Retinal pigment epithelial cell (primary cell): ENCODE results near the gene FOCAD.

ENCODE experiments used
- DNase-seq: peaks from one replicate; pipeline ENCODE4 v3.0.0-alpha.2; 2010; ENCODE audit warnings: low read depth
- H3K4me3 ChIP-seq: 2 replicates; pipeline ENCODE4 v1.5.1; 2011; ENCODE audit warnings: mild to moderate bottlenecking, low read length, control low read depth, moderate library complexity
- CTCF ChIP-seq: conservative IDR thresholded peaks from 2 replicates; pipeline ENCODE4 v1.5.1; 2011; ENCODE audit warnings: low read depth, low read length, control low read depth, inconsistent platforms

FOCAD gene, protein sequence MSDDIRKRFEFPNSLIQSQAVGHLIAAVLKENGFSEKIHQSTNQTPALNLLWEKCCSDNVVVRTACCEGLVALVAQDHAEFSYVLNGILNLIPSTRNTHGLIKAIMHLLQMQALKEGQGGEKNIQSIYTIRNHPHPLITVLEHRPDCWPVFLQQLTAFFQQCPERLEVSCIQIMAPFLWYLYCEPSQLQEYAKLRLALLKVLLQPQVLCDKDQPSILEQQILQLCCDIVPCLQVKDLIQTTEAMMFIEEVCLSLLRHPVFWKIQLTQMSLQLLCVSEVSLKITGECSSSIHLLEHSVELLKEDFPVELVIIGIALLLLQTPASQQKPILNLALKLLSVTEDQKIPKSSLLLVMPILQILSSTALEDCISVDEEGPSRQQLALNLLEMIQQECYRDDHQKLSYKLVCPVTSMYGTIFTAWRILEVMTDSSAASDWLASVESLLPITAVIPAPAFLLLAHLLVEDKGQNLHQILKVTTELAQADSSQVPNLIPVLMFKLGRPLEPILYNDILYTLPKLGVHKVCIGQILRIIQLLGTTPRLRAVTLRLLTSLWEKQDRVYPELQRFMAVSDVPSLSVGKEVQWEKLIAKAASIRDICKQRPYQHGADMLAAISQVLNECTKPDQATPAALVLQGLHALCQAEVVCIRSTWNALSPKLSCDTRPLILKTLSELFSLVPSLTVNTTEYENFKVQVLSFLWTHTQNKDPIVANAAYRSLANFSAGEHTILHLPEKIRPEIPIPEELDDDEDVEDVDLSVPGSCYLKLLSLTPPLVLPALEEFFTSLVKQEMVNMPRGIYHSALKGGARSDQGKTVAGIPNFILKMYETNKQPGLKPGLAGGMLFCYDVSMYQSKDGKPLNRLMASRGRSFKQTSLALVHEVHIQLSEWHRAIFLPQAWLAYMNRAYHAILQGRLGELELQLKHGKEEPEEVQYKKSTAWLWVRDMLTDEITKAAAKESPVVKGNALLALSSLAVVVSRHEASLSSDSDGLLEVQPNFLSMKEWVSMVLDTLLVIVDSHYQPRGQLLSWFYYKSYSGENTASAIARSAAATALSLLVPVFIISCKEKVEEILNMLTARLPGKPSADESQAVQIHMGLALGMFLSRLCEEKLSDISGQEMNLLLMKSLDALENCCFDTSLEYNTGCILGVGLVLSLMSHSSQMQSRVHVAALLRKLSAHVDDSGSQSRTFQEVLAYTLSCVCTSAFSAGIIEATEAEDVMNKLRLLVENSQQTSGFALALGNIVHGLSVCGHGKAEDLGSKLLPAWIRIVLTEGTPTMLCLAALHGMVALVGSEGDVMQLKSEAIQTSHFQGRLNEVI (N-terminal part only)

GRCh38 chr9:20684035-20684874, at the start of gene FOCAD:
TSS of gene FOCAD (plus strand) at chr9:20684259. CDS start at chr9:20715354, 31,095 bp downstream.
- TF ChIP-seq CTCF: no peak
- H3K4me3 ChIP-seq: peak within 1 kb of the TSS; percentile 74
- DNase-seq: peak; percentile 79

DNA sequence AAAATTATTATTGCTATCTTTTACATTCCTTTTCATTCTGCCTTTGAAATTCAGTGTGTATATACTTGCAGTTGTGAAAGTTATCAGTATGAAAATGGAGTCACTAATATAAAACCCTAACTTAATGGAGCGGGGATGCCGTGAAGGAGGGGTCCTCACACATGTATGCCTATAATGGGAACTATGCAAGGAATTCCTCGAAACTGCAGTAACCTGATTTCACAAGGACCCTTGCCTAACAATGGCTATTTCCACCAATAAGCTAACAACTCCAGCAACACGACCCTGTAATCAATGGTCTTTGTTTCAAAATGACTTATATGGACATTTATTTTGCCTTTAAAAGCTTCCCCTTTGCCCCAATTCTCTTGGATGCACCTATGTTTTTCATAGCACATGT, 49.2 kb upstream of the FOCAD start:
- no peak for DNase-seq
- TF ChIP-seq CTCF: no peak
- no peak overlapping the region for H3K4me3 ChIP-seq

GRCh38 chr9:20636888-20637440, 47.1 kb upstream of the FOCAD start:
- H3K4me3 ChIP-seq: no peak overlapping the region
- DNase-seq: no peak
- TF ChIP-seq CTCF: no peak

DNA sequence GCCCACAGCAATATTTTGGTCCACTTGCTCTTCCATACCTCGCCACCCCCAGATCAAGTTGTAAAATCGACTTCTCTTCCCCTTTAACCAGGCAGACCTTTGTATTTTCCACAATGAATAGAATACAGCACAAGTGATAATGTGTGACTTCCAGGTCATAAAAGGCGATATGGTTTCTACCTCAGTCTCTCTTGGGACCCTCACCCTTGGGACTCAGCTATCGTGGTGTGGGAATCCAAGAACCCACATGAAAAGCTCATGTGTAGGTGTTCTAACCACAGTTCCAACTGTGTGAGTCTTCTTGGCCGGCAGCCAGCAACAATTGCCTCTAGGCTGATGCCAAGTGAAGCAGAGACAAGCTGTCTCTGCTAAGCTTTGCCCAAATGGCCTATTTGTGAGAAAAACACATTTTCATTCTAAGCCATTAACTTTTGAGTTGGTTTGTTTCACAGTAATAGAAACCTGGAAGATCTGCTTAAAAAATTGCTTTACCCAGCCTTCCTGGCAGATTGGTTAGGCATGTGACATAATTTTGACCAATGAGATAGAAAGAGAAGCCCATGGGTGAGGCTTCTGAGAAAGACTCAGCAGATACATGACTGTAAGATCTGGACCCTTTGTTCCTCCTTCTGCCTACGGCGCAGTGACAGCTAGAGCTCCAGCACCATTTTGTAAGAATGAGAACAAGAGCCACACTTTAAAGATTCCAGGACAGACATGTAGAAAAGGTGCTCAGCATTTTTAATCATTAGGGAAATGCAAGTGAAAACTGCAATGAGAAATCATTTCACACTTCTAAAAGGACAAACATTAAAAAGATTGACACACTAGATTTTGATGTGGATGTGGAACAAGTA, 43.5 kb upstream of the FOCAD start:
- no peak for DNase-seq

GRCh38 chr9:20642045-20642444, 42.0 kb upstream of the FOCAD start:
- H3K4me3 ChIP-seq: no peak overlapping the region
- TF ChIP-seq CTCF: no peak
- no peak for DNase-seq

More for the DNA sequence above, 43.5 kb upstream of the FOCAD start:
- TF ChIP-seq CTCF: no peak
- H3K4me3 ChIP-seq: no peak overlapping the region
